GM10248 (cell line): ENCODE data around the gene LRRC14B.

ENCODE experiments used
- CTCF ChIA-PET: fragments of 300-600 bp; sonication (Branson Sonifier 250); formaldehyde crosslinking; extraction: SDS; loops from one replicate; lab custom pipeline; 2021; ENCODE audit warnings: antibody characterized with exemption; lab: Yijun Ruan, JAX
- POLR2A ChIA-PET: fragments of 350-650 bp; sonication (Branson Sonifier 250); formaldehyde crosslinking; extraction: SDS; loops from one replicate; lab custom pipeline; 2020; ENCODE audit warnings: antibody characterized with exemption; lab: Yijun Ruan, JAX
- DNase-seq: peaks from one replicate; pipeline ENCODE4 v3.0.0; 2012; ENCODE audit errors: extremely low spot score
- CTCF ChIP-seq: IDR thresholded peaks from 2 replicates; pipeline ENCODE4 v1.5.1; 2012; ENCODE audit warnings: mild to moderate bottlenecking, low read depth; ENCODE audit errors: extremely low read depth, missing control alignments, control extremely low read depth

Gene LRRC14B

GRCh38 chr5:173392-174290 lies 17.7 kb upstream of the LRRC14B start:
- DNase-seq: no peak
- TF ChIP-seq CTCF: no peak
- POLR2A ChIA-PET: no interaction called here
- CTCF ChIA-PET: interaction anchor here (0.7 to 3.0 kb wide), 2 partner anchors 15 kb away, joined by 3 to 8 read pairs; no protein-coding TSS in a partner anchor

GRCh38 chr5:174291-174600 lies 17.0 kb upstream of the LRRC14B start:
- ChIA-PET CTCF (interaction anchor here (0.7 kb wide), 1 partner anchor 14 kb away, joined by 3 read pairs; no protein-coding TSS in a partner anchor), POLR2A (no interaction called here)
- no peak for TF ChIP-seq CTCF

GRCh38 chr5:174876-175465 lies 16.3 kb upstream of the LRRC14B start:
- CTCF ChIA-PET: no interaction called here
- POLR2A ChIA-PET: no interaction called here
- no peak for TF ChIP-seq CTCF
- no peak for DNase-seq

More at GRCh38 chr5:174291-174600, 17.0 kb upstream of the LRRC14B start:
- no peak for DNase-seq

GRCh38 chr5:176296-176823 lies 14.9 kb upstream of the LRRC14B start:
- ChIA-PET CTCF (interaction anchor here (1.1 kb wide), 1 partner anchor 12 kb away, joined by 4 read pairs; no protein-coding TSS in a partner anchor), POLR2A (no interaction called here)
- DNase-seq: no peak
- TF ChIP-seq CTCF: no peak

GRCh38 chr5:178110-178509 lies 13.2 kb upstream of the LRRC14B start:
- no peak for TF ChIP-seq CTCF
- no peak for DNase-seq
- ChIA-PET CTCF (interaction anchor here (2.7 kb wide), 1 partner anchor 10 kb away, joined by 14 read pairs; no protein-coding TSS in a partner anchor), POLR2A (no interaction called here)

GRCh38 chr5:179401-179800 lies 11.9 kb upstream of the LRRC14B start:
- ChIA-PET POLR2A (no interaction called here), CTCF (interaction anchor here (2.7 kb wide), 1 partner anchor 9 kb away, joined by 14 read pairs; no protein-coding TSS in a partner anchor)
- no peak for TF ChIP-seq CTCF
- no peak for DNase-seq
